A549 (cell line): ENCODE data around the gene HCN3. TPM values are rescaled to one million over a fixed set of nuclear protein-coding genes. Genes with fewer than 3 reads are reported as not detected.

Source experiments
- ATAC-seq, 2 experiments: fragments of 200-7000 bp in 1 of 2; fragments of >200 bp in 1 of 2; cut with Nextera tagmentation in 1 of 2; cut with Tn5 transposase in 1 of 2; 3 replicates each; pipeline versions ENCODE4 v1.8.0 to v1.9.1; 2018 to 2020; ENCODE audit warnings: mild to moderate bottlenecking in 1 of 2, moderate library complexity in 1 of 2
- CTCF ChIA-PET: fragments of 300-600 bp; sonication (Branson Sonifier 250); formaldehyde crosslinking; extraction: SDS; loops from one replicate; lab custom pipeline; 2021; ENCODE audit warnings: antibody characterized with exemption, inconsistent platforms; lab: Yijun Ruan, JAX
- POLR2A ChIA-PET: fragments of 350-600 bp; formaldehyde crosslinking; extraction: SDS; loops from one replicate; lab custom pipeline; 2021; ENCODE audit warnings: antibody characterized with exemption, inconsistent platforms; lab: Yijun Ruan, JAX
- DNase-seq, 2 experiments: peaks; one replicate each; pipeline versions ENCODE4 v3.0.0 to v3.0.0-alpha.2; 2011 to 2016; ENCODE audit warnings: low read depth in 1 of 2, low spot score in 1 of 2
- FAIRE-seq: peaks from 2 replicates; lab custom pipeline; 2011; peaks lifted over from hg19 to GRCh38; lab: Jason Lieb, UNC
- H3K27ac ChIP-seq, 2 experiments: fragments of >200 bp; sonication (Bioruptor Twin); formaldehyde crosslinking; 3 replicates each; pipeline ENCODE4 v1.5.1; 2016 to 2017
- H3K4me1 ChIP-seq: fragments of >200 bp; sonication (Bioruptor Twin); formaldehyde crosslinking; 3 replicates; pipeline ENCODE4 v1.6.1; 2016
- H3K4me2 ChIP-seq: fragments of >200 bp; sonication (Bioruptor Twin); formaldehyde crosslinking; 3 replicates; pipeline ENCODE4 v1.6.1; 2016
- H3K4me3 ChIP-seq: fragments of >200 bp; sonication (Bioruptor Twin); formaldehyde crosslinking; 3 replicates; pipeline ENCODE4 v1.5.1; 2016
- H3K9me3 ChIP-seq: fragments of >200 bp; sonication (Bioruptor Twin); formaldehyde crosslinking; 3 replicates; pipeline ENCODE4 v1.6.1; 2016
- ATOH8 ChIP-seq: fragments of 250-450 bp; sonication (Bioruptor Pico); IDR thresholded peaks from 2 replicates; pipeline ENCODE4 v1.5.0; 2020; ENCODE audit warnings: low read depth, mild to moderate bottlenecking, moderate library complexity
- CBX2 ChIP-seq: fragments of 200-600 bp; sonication (generic); IDR thresholded peaks from 2 replicates; pipeline ENCODE4 v1.6.1; 2016; ENCODE audit warnings: low read depth, mild to moderate bottlenecking, borderline replicate concordance
- CBX8 ChIP-seq: fragments of 200-600 bp; sonication (generic); IDR thresholded peaks from 2 replicates; pipeline ENCODE4 v1.6.1; 2016
- CTCF ChIP-seq: fragments of >200 bp; sonication (Bioruptor Twin); formaldehyde crosslinking; IDR thresholded peaks from 3 replicates; pipeline ENCODE4 v1.5.1; 2016
- E2F6 ChIP-seq: IDR thresholded peaks from 2 replicates; pipeline ENCODE4 v1.6.1; 2012; ENCODE audit warnings: low read depth, borderline replicate concordance
- EHF ChIP-seq: fragments of 250-450 bp; sonication (Bioruptor Pico); IDR thresholded peaks from 2 replicates; pipeline ENCODE4 v1.5.0; 2020; ENCODE audit warnings: mild to moderate bottlenecking
- EHMT2 ChIP-seq: fragments of 200-600 bp; sonication (generic); IDR thresholded peaks from 2 replicates; pipeline ENCODE4 v1.6.1; 2016; ENCODE audit warnings: antibody characterized with exemption, low read depth, mild to moderate bottlenecking, moderate library complexity
- ELK1 ChIP-seq: fragments of 150-350 bp; IDR thresholded peaks from 2 replicates; pipeline ENCODE4 v1.6.1; 2014; ENCODE audit warnings: low read depth, mild to moderate bottlenecking, low read length
- EP300 ChIP-seq, 2 experiments: fragments of >200 bp; sonication (Bioruptor Twin); formaldehyde crosslinking; IDR thresholded peaks; 2 replicates in 1 of 2; 3 replicates in 1 of 2; pipeline ENCODE4 v1.6.1; 2016 to 2017
- ESRRA ChIP-seq: fragments of 150-350 bp; IDR thresholded peaks from 2 replicates; pipeline ENCODE4 v1.6.1; 2014; ENCODE audit warnings: mild to moderate bottlenecking, low read length, borderline replicate concordance
- FOXS1 ChIP-seq: fragments of 250-450 bp; sonication (Bioruptor Pico); IDR thresholded peaks from 2 replicates; pipeline ENCODE4 v1.5.0; 2020; ENCODE audit warnings: mild to moderate bottlenecking, moderate library complexity
- HES2 ChIP-seq: fragments of >200 bp; sonication (Bioruptor Twin); formaldehyde crosslinking; IDR thresholded peaks from 2 replicates; pipeline ENCODE4 v1.6.1; 2016
- HOXB5 ChIP-seq: fragments of 250-450 bp; sonication (Bioruptor Pico); IDR thresholded peaks from 2 replicates; pipeline ENCODE4 v1.5.0; 2020; ENCODE audit warnings: mild to moderate bottlenecking, moderate library complexity
- JUN ChIP-seq, 2 experiments: fragments of >200 bp; sonication (Bioruptor Twin); formaldehyde crosslinking; IDR thresholded peaks; 2 replicates in 1 of 2; 3 replicates in 1 of 2; pipeline ENCODE4 v1.6.1; 2016 to 2017
- JUNB ChIP-seq: fragments of >200 bp; sonication (Bioruptor Twin); formaldehyde crosslinking; IDR thresholded peaks from 2 replicates; pipeline ENCODE4 v1.6.1; 2016
- MAX ChIP-seq: IDR thresholded peaks from 2 replicates; pipeline ENCODE4 v1.6.1; 2012
- MAZ ChIP-seq: fragments of 150-350 bp; IDR thresholded peaks from 2 replicates; pipeline ENCODE4 v1.6.1; 2014; ENCODE audit warnings: antibody characterized with exemption, low read depth, low read length, borderline replicate concordance
- NPAS2 ChIP-seq: fragments of 250-450 bp; sonication (Bioruptor Pico); IDR thresholded peaks from 2 replicates; pipeline ENCODE4 v1.8.0; 2022; ENCODE audit warnings: mild to moderate bottlenecking, moderate library complexity, borderline replicate concordance
- PBX3 ChIP-seq: IDR thresholded peaks from 2 replicates; pipeline ENCODE4 v1.6.1; 2012
- PHF8 ChIP-seq: fragments of 200-600 bp; sonication (generic); IDR thresholded peaks from 2 replicates; pipeline ENCODE4 v1.6.1; 2016; ENCODE audit warnings: low read depth, mild to moderate bottlenecking, antibody characterized with exemption, moderate library complexity, borderline replicate concordance
- POLR2A ChIP-seq: IDR thresholded peaks from 2 replicates; pipeline ENCODE4 v1.6.1; 2012; ENCODE audit warnings: mild to moderate bottlenecking, low read length
- POLR2AphosphoS2 ChIP-seq: conservative IDR thresholded peaks from 2 replicates; pipeline ENCODE4 v1.6.1; 2012; ENCODE audit warnings: low read length, improper control_type of control experiment, inconsistent platforms
- RAD21 ChIP-seq, 2 experiments: fragments of >200 bp in 1 of 2; sonication (Bioruptor Twin) in 1 of 2; formaldehyde crosslinking in 1 of 2; IDR thresholded peaks in 1 of 2; conservative IDR thresholded peaks in 1 of 2; 2 replicates in 1 of 2; 3 replicates in 1 of 2; pipeline ENCODE4 v1.6.1; 2012 to 2018; ENCODE audit warnings: inconsistent platforms in 1 of 2
- RARB ChIP-seq: fragments of 250-450 bp; sonication (Bioruptor Pico); IDR thresholded peaks from 2 replicates; pipeline ENCODE4 v1.8.0; 2021; ENCODE audit warnings: mild to moderate bottlenecking, moderate library complexity
- RCOR1 ChIP-seq: fragments of 150-350 bp; IDR thresholded peaks from 2 replicates; pipeline ENCODE4 v1.6.1; 2014; ENCODE audit warnings: antibody characterized with exemption, low read length, low read depth
- RNF2 ChIP-seq: fragments of 200-600 bp; sonication (generic); IDR thresholded peaks from 2 replicates; pipeline ENCODE4 v1.6.1; 2016; ENCODE audit warnings: low read depth, mild to moderate bottlenecking, antibody characterized with exemption, moderate library complexity, borderline replicate concordance
- SMC3 ChIP-seq: fragments of >200 bp; sonication (Bioruptor Twin); formaldehyde crosslinking; IDR thresholded peaks from 3 replicates; pipeline ENCODE4 v1.6.1; 2018; ENCODE audit warnings: inconsistent platforms
- SREBF2 ChIP-seq: fragments of 450-650 bp; IDR thresholded peaks from 2 replicates; pipeline ENCODE4 v1.6.1; 2014; ENCODE audit warnings: mild to moderate bottlenecking, moderate library complexity
- TP53 ChIP-seq: fragments of 250-450 bp; sonication (Bioruptor Pico); IDR thresholded peaks from 2 replicates; pipeline ENCODE4 v1.5.0; 2021; ENCODE audit warnings: mild to moderate bottlenecking, moderate library complexity
- USF2 ChIP-seq: fragments of 450-650 bp; IDR thresholded peaks from 2 replicates; pipeline ENCODE4 v1.6.1; 2014; ENCODE audit warnings: antibody characterized with exemption
- ZFP36 ChIP-seq: fragments of 450-650 bp; IDR thresholded peaks from 2 replicates; pipeline ENCODE4 v1.6.1; 2014; ENCODE audit warnings: borderline replicate concordance; ENCODE audit not compliant: partially characterized antibody
- WGBS: methylation state at CpG from one replicate; pipeline ENCODE4 v1.1.6; 2017; ENCODE audit errors: missing lambda C conversion rate; 5-methylcytosine and 5-hydroxymethylcytosine counted together
- polyA minus RNA-seq: library from RNA; depleted of rRNA, polyadenylated mRNA; stranded (reverse); fragments of >200 nt; gene quantifications from 2 replicates; pipeline ENCODE4 v1.2.3, GENCODE V29; 2011; rRNA and poly(A)+ RNA removed
- polyA plus RNA-seq, 4 experiments: library from polyadenylated mRNA; depleted of rRNA in 3 of 4; stranded (reverse); fragments of >200 nt; fragmentation: RNase III in 1 of 4; extraction: RNeasy Plus Mini Kit Qiagen cat#74134 plus additional on column Dnase treatment in 1 of 4; gene quantifications; 2 replicates in 3 of 4; 3 replicates in 1 of 4; pipeline ENCODE4 v1.2.3, GENCODE V29; 2011 to 2017

HCN3 gene
- polyA plus RNA-seq (2011; rRNA removed), result 4.1 and 7.3 TPM in 2 replicates
- 7.7 and 10.1 TPM in 2 replicates for polyA plus RNA-seq (2012; cell fraction: cytosol; rRNA removed)
- 45.2 and 51.9 TPM in 2 replicates for polyA plus RNA-seq (2012; cell fraction: nucleus; rRNA removed)
- 5.3 to 8.1 TPM (median 7.6 TPM) in 3 replicates for polyA plus RNA-seq (2017; fragmentation: RNase III; extraction: RNeasy Plus Mini Kit Qiagen cat#74134 plus additional on column Dnase treatment)
- 6.4 and 14.3 TPM in 2 replicates for polyA minus RNA-seq

- Histone ChIP-seq H3K4me2 (peak within 1 kb of the TSS; percentile 95), H3K9me3 (no peaks in the 10 kb centered on the region), H3K4me1 (peaks cover 14% of the 10 kb centered on the region; the same call in 2 of the 3 replicates), H3K27ac (peak within 1 kb of the TSS; percentile 76 to 87), H3K4me3 (peak within 1 kb of the TSS; percentile 93)
- ChIA-PET CTCF (interaction anchor here (0.6 to 4.7 kb wide), 30 partner anchors 9 to 408 kb away, joined by 3 to 44 read pairs (median 5); partner anchors contain the start of genes PKLR and RUSC1), POLR2A (interaction anchor here (1.5 kb wide), 1 partner anchor 47 kb away, joined by 5 read pairs; no protein-coding TSS in a partner anchor)
- DNase-seq (peak; percentile 95 to 97), FAIRE-seq (no peak), ATAC-seq (peak; percentile 68 to 82)
- TF ChIP-seq ESRRA, result no peak
- 0 out of 2 replicates have a peak, but pooled peaks have one; percentile 78 for TF ChIP-seq MAZ
- peak; percentile 20; the same call in 1 of the 2 replicates for TF ChIP-seq PHF8
- TF ChIP-seq POLR2AphosphoS2, result no peak
- no peak; the same call in 1 of the 2 replicates for TF ChIP-seq POLR2A
- TF ChIP-seq PBX3, result 0 out of 2 replicates have a peak, but pooled peaks have one; percentile 21
- TF ChIP-seq RNF2, result no peak
- TF ChIP-seq SMC3, result peak; percentile 90
- TF ChIP-seq EP300 (IDR thresholded peaks at IDR 0.05), result no peak
- TF ChIP-seq MAX, result peak; percentile 92
- TF ChIP-seq E2F6, result peak; percentile 99
- TF ChIP-seq RARB (CRISPR knock-in tag), result no peak
- no peak for TF ChIP-seq FOXS1 (CRISPR knock-in tag)
- no peak for TF ChIP-seq EHF (CRISPR knock-in tag)
- no peak for TF ChIP-seq EHMT2
- no peak for TF ChIP-seq ELK1
- no peak for TF ChIP-seq USF2
- TF ChIP-seq RCOR1, result no peak
- TF ChIP-seq TP53 (CRISPR knock-in tag), result no peak
- TF ChIP-seq NPAS2 (CRISPR knock-in tag), result no peak
- TF ChIP-seq ZFP36, result no peak
- peak in 1 of 2 experiments; percentile 57; a peak in 1 of 5 replicates for TF ChIP-seq JUN (IDR thresholded peaks at IDR 0.05)
- TF ChIP-seq ATOH8 (CRISPR knock-in tag), result no peak
- no peak for TF ChIP-seq JUNB
- TF ChIP-seq HOXB5, result no peak
- no peak for TF ChIP-seq SREBF2
- TF ChIP-seq HES2, result no peak
- TF ChIP-seq RAD21 (conservative IDR thresholded peaks at IDR 0.05 in 1 of 2, IDR thresholded peaks at IDR 0.05 in 1 of 2), result peak; percentile 33 to 69; a peak in 4 of 5 replicates
- TF ChIP-seq CBX8, result no peak
- peak; percentile 87 for TF ChIP-seq CTCF
- no peak for TF ChIP-seq CBX2
- WGBS, result 9% methylated on average over 17 of the region's 68 CpGs
Measured at GRCh38 chr1:155277070-155277901, at the start of gene HCN3. Gene HCN3 (plus strand): TSS chr1:155277463. CDS start chr1:155277591, 128 bp downstream.
